H1 (cell line): ENCODE results near the gene ATXN2. TPM values are rescaled to one million over a fixed set of nuclear protein-coding genes. Genes with fewer than 3 reads are reported as not detected.

ENCODE experiments used
- CTCF ChIA-PET: fragments of 300-600 bp; sonication (Branson Sonifier 250); formaldehyde crosslinking; loops from one replicate; lab custom pipeline; 2021; ENCODE audit not compliant: partially characterized antibody; lab: Charles Lee
- POLR2A ChIA-PET: fragments of 300-600 bp; sonication (Branson Sonifier 250); formaldehyde crosslinking; loops from one replicate; lab custom pipeline; 2021; ENCODE audit warnings: inconsistent platforms; ENCODE audit not compliant: partially characterized antibody; lab: Charles Lee
- DNase-seq, 2 experiments: peaks; one replicate each; pipeline versions ENCODE4 v3.0.0 to v3.0.0-alpha.2; 2010 to 2022; ENCODE audit warnings: low spot score in 2 of 2, low read depth in 1 of 2, mixed read lengths in 1 of 2
- FAIRE-seq: peaks from 2 replicates; lab custom pipeline; 2011; peaks lifted over from hg19 to GRCh38; lab: Jason Lieb, UNC
- H2AFZ ChIP-seq: 2 replicates; pipeline ENCODE4 v1.8.1; 2012; ENCODE audit warnings: low read length, inconsistent platforms
- H2AK5ac ChIP-seq: 2 replicates; pipeline ENCODE4 v1.6.1; 2013; ENCODE audit warnings: low read depth, low read length
- H2BK120ac ChIP-seq: replicated peaks from 2 replicates; pipeline ENCODE3; 2013; ENCODE audit warnings: low read depth, low read length, inconsistent platforms
- H2BK12ac ChIP-seq: 2 replicates; pipeline ENCODE4 v1.6.1; 2013; ENCODE audit warnings: low read depth, low read length
- H2BK15ac ChIP-seq: 2 replicates; pipeline ENCODE4 v1.6.1; 2013; ENCODE audit warnings: low read length
- H2BK20ac ChIP-seq: 2 replicates; pipeline ENCODE4 v1.6.1; 2013; ENCODE audit warnings: low read length
- H2BK5ac ChIP-seq: 2 replicates; pipeline ENCODE4 v1.6.1; 2013; ENCODE audit warnings: low read depth, low read length
- H3K14ac ChIP-seq: 2 replicates; pipeline ENCODE4 v1.6.1; 2013; ENCODE audit warnings: inconsistent platforms; ENCODE audit not compliant: insufficient read length
- H3K18ac ChIP-seq: 2 replicates; pipeline ENCODE4 v1.6.1; 2013; ENCODE audit warnings: low read length; ENCODE audit errors: extremely low read depth
- H3K23ac ChIP-seq: 2 replicates; pipeline ENCODE4 v1.6.1; 2013; ENCODE audit warnings: inconsistent platforms; ENCODE audit not compliant: insufficient read length
- H3K23me2 ChIP-seq: 2 replicates; pipeline ENCODE4 v1.6.1; 2013; ENCODE audit warnings: low read depth, low read length
- H3K27ac ChIP-seq: 2 replicates; pipeline ENCODE4 v1.6.1; 2011; ENCODE audit warnings: low read depth, low read length, inconsistent platforms
- H3K27me3 ChIP-seq, 4 experiments: replicated peaks in 1 of 4; 1 replicate in 1 of 4; 2 replicates in 3 of 4; pipeline versions ENCODE4 v1.6.1 to v1.8.1; 2011 to 2013; ENCODE audit warnings: low read length in 3 of 4, mild to moderate bottlenecking in 3 of 4, inconsistent platforms in 2 of 4, mixed read lengths in 2 of 4, moderate library complexity in 1 of 4; ENCODE audit not compliant: control insufficient read depth in 3 of 4, insufficient read depth in 3 of 4; ENCODE audit errors: extremely low read depth in 1 of 4
- H3K36me3 ChIP-seq, 4 experiments: 2 replicates each; pipeline versions ENCODE4 v1.6.1 to v1.8.1; 2011 to 2013; ENCODE audit warnings: mild to moderate bottlenecking in 4 of 4, low read length in 3 of 4, moderate library complexity in 2 of 4, control low read depth in 1 of 4, inconsistent platforms in 1 of 4; ENCODE audit not compliant: insufficient read depth in 4 of 4, control insufficient read depth in 2 of 4
- H3K4ac ChIP-seq: replicated peaks from 2 replicates; pipeline ENCODE3; 2013; ENCODE audit warnings: low read length, low read depth, mixed read lengths, inconsistent platforms; ENCODE audit not compliant: insufficient read length
- H3K4me1 ChIP-seq, 4 experiments: replicated peaks in 1 of 4; 1 replicate in 1 of 4; 2 replicates in 3 of 4; pipeline versions ENCODE4 v1.6.1 to v1.8.1; 2011 to 2013; ENCODE audit warnings: low read length in 3 of 4, inconsistent platforms in 2 of 4, mixed read lengths in 1 of 4; ENCODE audit not compliant: insufficient read depth in 4 of 4, control insufficient read depth in 3 of 4
- H3K4me2 ChIP-seq, 2 experiments: 2 replicates each; pipeline versions ENCODE4 v1.6.1 to v1.8.1; 2011 to 2013; ENCODE audit warnings: low read depth in 2 of 2, low read length in 2 of 2, control low read depth in 1 of 2, inconsistent platforms in 1 of 2, mild to moderate bottlenecking in 1 of 2; ENCODE audit not compliant: insufficient read depth in 1 of 2
- H3K4me3 ChIP-seq, 4 experiments: fragments of 200-600, 300-600 bp in 1 of 4; sonication (generic), shearing (Covaris generic), sonication (Bioruptor Twin) in 1 of 4; 2 replicates each; pipeline versions ENCODE4 v1.5.1 to v1.8.1; 2011 to 2016; ENCODE audit warnings: low read length in 4 of 4, low read depth in 3 of 4, control low read depth in 2 of 4, inconsistent platforms in 2 of 4, mild to moderate bottlenecking in 2 of 4, mixed read lengths in 1 of 4, moderate library complexity in 1 of 4; ENCODE audit not compliant: insufficient read depth in 2 of 4; ENCODE audit errors: extremely low read depth in 1 of 4
- H3K56ac ChIP-seq: replicated peaks from 2 replicates; pipeline ENCODE3; 2013; ENCODE audit warnings: low read depth, mild to moderate bottlenecking, mixed read lengths, low read length, inconsistent platforms; ENCODE audit not compliant: insufficient read length
- H3K79me1 ChIP-seq: 2 replicates; pipeline ENCODE4 v1.6.1; 2013; ENCODE audit warnings: low read depth, low read length, control low read depth
- H3K79me2 ChIP-seq, 2 experiments: 2 replicates each; pipeline versions ENCODE4 v1.6.1 to v1.8.1; 2012 to 2013; ENCODE audit warnings: low read length in 2 of 2, mild to moderate bottlenecking in 2 of 2, inconsistent platforms in 1 of 2; ENCODE audit not compliant: insufficient read depth in 2 of 2, control insufficient read depth in 1 of 2
- H3K9ac ChIP-seq, 4 experiments: replicated peaks in 1 of 4; 1 replicate in 1 of 4; 2 replicates in 3 of 4; pipeline versions ENCODE4 v1.6.1 to v1.8.1; 2011 to 2013; ENCODE audit warnings: low read depth in 3 of 4, low read length in 3 of 4, control low read depth in 2 of 4, mild to moderate bottlenecking in 2 of 4, moderate library complexity in 2 of 4, inconsistent platforms in 1 of 4; ENCODE audit errors: extremely low read depth in 1 of 4
- H3K9me3 ChIP-seq, 2 experiments: 2 replicates each; pipeline versions ENCODE4 v1.6.1 to v1.8.1; 2012 to 2013; ENCODE audit warnings: mild to moderate bottlenecking in 2 of 2, moderate library complexity in 2 of 2, control low read depth in 1 of 2, inconsistent platforms in 1 of 2, low read depth in 1 of 2, low read length in 1 of 2, mixed read lengths in 1 of 2; ENCODE audit not compliant: insufficient read depth in 2 of 2
- H4K20me1 ChIP-seq, 2 experiments: replicated peaks in 1 of 2; 2 replicates each; pipeline versions ENCODE3 to v1.8.1; 2011 to 2013; ENCODE audit warnings: inconsistent platforms in 2 of 2, low read length in 2 of 2, mild to moderate bottlenecking in 1 of 2; ENCODE audit not compliant: insufficient read depth in 2 of 2, control insufficient read depth in 1 of 2
- H4K5ac ChIP-seq: 2 replicates; pipeline ENCODE4 v1.6.1; 2013; ENCODE audit warnings: low read length, low read depth, mixed read lengths, inconsistent platforms; ENCODE audit not compliant: insufficient read length
- H4K8ac ChIP-seq: 2 replicates; pipeline ENCODE4 v1.8.0; 2013; ENCODE audit warnings: mild to moderate bottlenecking, moderate library complexity, low read length, inconsistent platforms; ENCODE audit not compliant: insufficient read depth; ENCODE audit errors: extremely low read depth
- H4K91ac ChIP-seq: replicated peaks from 2 replicates; pipeline ENCODE3; 2013; ENCODE audit warnings: low read length, mixed read lengths, inconsistent platforms; ENCODE audit not compliant: insufficient read length
- ATF2 ChIP-seq: IDR thresholded peaks from 2 replicates; pipeline ENCODE4 v1.6.1; 2012; ENCODE audit warnings: low read length, inconsistent platforms
- CTCF ChIP-seq, 3 experiments: IDR thresholded peaks; 1 replicate in 2 of 3; 2 replicates in 1 of 3; pipeline versions ENCODE4 v1.5.1 to v1.6.1; 2011; ENCODE audit warnings: low read length in 3 of 3, mild to moderate bottlenecking in 3 of 3, inconsistent platforms in 2 of 3, low read depth in 1 of 3, moderate library complexity in 1 of 3; ENCODE audit not compliant: insufficient read depth in 1 of 3; ENCODE audit errors: control extremely low read depth in 1 of 3
- GABPA ChIP-seq: IDR thresholded peaks from 2 replicates; pipeline ENCODE4 v1.6.1; 2011; ENCODE audit warnings: mild to moderate bottlenecking, low read length, moderate library complexity, borderline replicate concordance; ENCODE audit not compliant: insufficient read depth
- HDAC6 ChIP-seq: IDR thresholded peaks from one replicate; pipeline ENCODE4 v1.7.1; 2012; ENCODE audit warnings: low read depth, mild to moderate bottlenecking, inconsistent platforms, low read length, moderate library complexity
- KDM5A ChIP-seq: fragments of 200-600 bp; IDR thresholded peaks from 2 replicates; pipeline ENCODE4 v1.7.1; 2012; ENCODE audit warnings: mild to moderate bottlenecking, low read length, inconsistent platforms, mixed read lengths
- PHF8 ChIP-seq: fragments of 200-600 bp; sonication (generic); conservative IDR thresholded peaks from 2 replicates; pipeline ENCODE4 v1.7.1; 2012; ENCODE audit warnings: low read depth, mild to moderate bottlenecking, inconsistent platforms, low read length, moderate library complexity
- POLR2AphosphoS5 ChIP-seq: IDR thresholded peaks from 2 replicates; pipeline ENCODE4 v1.6.1; 2011; ENCODE audit warnings: low read depth, low read length
- SIRT6 ChIP-seq: IDR thresholded peaks from one replicate; pipeline ENCODE4 v1.7.1; 2012; ENCODE audit warnings: low read length, inconsistent platforms
- SRF ChIP-seq: IDR thresholded peaks from 2 replicates; pipeline ENCODE4 v1.6.1; 2011; ENCODE audit warnings: mild to moderate bottlenecking, low read depth, low read length, moderate library complexity
- SUZ12 ChIP-seq: fragments of 200-600 bp; sonication (generic); IDR thresholded peaks from 2 replicates; pipeline ENCODE4 v1.6.1; 2012; ENCODE audit warnings: mild to moderate bottlenecking, inconsistent platforms, low read length, moderate library complexity, mixed read lengths
- WGBS, 2 experiments: shearing (Covaris generic) in 1 of 2; methylation state at CpG; one replicate each; pipeline versions ENCODE4 v1.1.6 to v1.1.7; 2013 to 2015; ENCODE audit warnings: low lambda C conversion rate in 2 of 2, mixed read lengths in 2 of 2, inconsistent platforms in 1 of 2, low coverage in 1 of 2, missing lambda C conversion rate in 1 of 2; ENCODE audit not compliant: insufficient replicate concordance in 2 of 2, insufficient coverage in 1 of 2, insufficient read length in 1 of 2; ENCODE audit errors: extremely low coverage in 1 of 2, missing lambda C conversion rate in 1 of 2; 5-methylcytosine and 5-hydroxymethylcytosine counted together
- polyA plus RNA-seq, 7 experiments: library from polyadenylated mRNA; depleted of rRNA in 3 of 7; stranded (reverse) in 5 of 7; unstranded in 2 of 7; fragments of >200 nt in 5 of 7; fragments of 200-250 nt in 2 of 7; gene quantifications; 1 replicate in 5 of 7; 2 replicates in 1 of 7; 4 replicates in 1 of 7; pipeline versions ENCODE4 v1.2.1 to v1.2.3, GENCODE V29; 2011 to 2013; ENCODE audit warnings: missing spikeins in 2 of 7, mixed read lengths in 2 of 7
- total RNA-seq: library from RNA; stranded (reverse); fragmentation: NEBNext Ultra II Directional; extraction: Animal tissue kit (Norgen Biotek cat#: 25700); gene quantifications from 2 replicates; pipeline ENCODE4 v1.2.1, GENCODE V29; 2021

Gene ATXN2
- total and polyA plus RNA-seq, 2 of the 8 experiments (the other 6 are each of a cell fraction or from before 2014, with no cell fraction given): 46.6 to 80.7 TPM

- Histone ChIP-seq H2BK15ac (no peak overlapping the region), H2AFZ (no peak overlapping the region), H3K56ac (no peak overlapping the region), H3K4me1 (no peaks in the 10 kb centered on the region), H3K79me1 (peaks cover 7% of the 10 kb centered on the region; the same call in 1 of the 2 replicates), H2BK20ac (no peak overlapping the region), H4K5ac (no peak overlapping the region), H3K23me2 (no peaks in the 10 kb centered on the region), H3K4me2 (no peak overlapping the region), H4K20me1 (peaks cover 0 to 8% of the 10 kb centered on the region in 2 experiments), H4K91ac (no peak overlapping the region), H2BK5ac (no peak overlapping the region), H3K9ac (no peak overlapping the region), H3K14ac (no peak overlapping the region), H3K18ac (no peak overlapping the region), H3K4ac (no peak overlapping the region), H4K8ac (no peak overlapping the region), H2BK12ac (no peak overlapping the region), H2BK120ac (no peak overlapping the region), H2AK5ac (no peak overlapping the region), H3K4me3 (no peak overlapping the region), H3K79me2 (peaks cover 8 to 86% of the 10 kb centered on the region in 2 experiments), H3K23ac (no peak overlapping the region), H3K27me3 (no peaks in the 10 kb centered on the region), H3K27ac (no peak overlapping the region), H3K9me3 (no peaks in the 10 kb centered on the region), H3K36me3 (0 out of 8 replicates have a peak, but pooled peaks cover 0 to 2% (median 0%) of the 10 kb centered on the region in 4 experiments)
- FAIRE-seq (no peak), DNase-seq (no peak)
- WGBS, 2 experiments: 82% methylated on average over 7 of the region's 7 CpGs; no CpG with 5 or more reads in 1 of the 2 experiments
- POLR2A ChIA-PET: interaction anchor here (1.1 kb wide), 1 partner anchor 10 kb away, joined by 3 read pairs; no protein-coding TSS in a partner anchor
- CTCF ChIA-PET: no interaction called here
- no peak for TF ChIP-seq SRF
- TF ChIP-seq KDM5A: no peak
- TF ChIP-seq PHF8: no peak
- no peak for TF ChIP-seq SUZ12
- TF ChIP-seq HDAC6: no peak
- TF ChIP-seq GABPA: no peak
- no peak for TF ChIP-seq CTCF (IDR thresholded peaks at IDR 0.05; ENCODE audit: control extremely low read depth in 1 of 3, insufficient read depth in 1 of 3, low read depth in 1 of 3, low read length in 3 of 3)
- no peak for TF ChIP-seq SIRT6
- no peak for TF ChIP-seq POLR2AphosphoS5
- TF ChIP-seq ATF2: no peak
Measured at GRCh38 chr12:111580737-111581136, 18.4 kb downstream of the ATXN2 start.
